Heart right ventricle (tissue), 16 donors: ENCODE measurements around the gene PHLDB1. TPM values are rescaled to one million over a fixed set of nuclear protein-coding genes. Genes with fewer than 3 reads are reported as not detected.

Experiments
- ATAC-seq, 8 donors: fragments of 200-7000 bp; cut with Tn5 transposase; one replicate each; pipeline ENCODE4 v1.9.1; 2020; ENCODE audit warnings: mild to moderate bottlenecking in 8 of 8, moderate library complexity in 8 of 8, moderate number of reproducible peaks in 1 of 8
- DNase-seq, 2 donors: peaks; one replicate each; pipeline ENCODE4 v3.0.0-alpha.2; 2020
- H3K27ac ChIP-seq, 10 donors: fragments of 200-600 bp; sonication (generic) in 2 of 10; one replicate each; pipeline versions ENCODE4 v1.5.0 to v1.8.0; 2020 to 2022; ENCODE audit warnings: mild to moderate bottlenecking in 3 of 10
- H3K27me3 ChIP-seq, 7 donors: fragments of 200-600 bp; one replicate each; pipeline ENCODE4 v1.8.0; 2021 to 2022; ENCODE audit warnings: mild to moderate bottlenecking in 2 of 7
- H3K36me3 ChIP-seq, 9 donors: fragments of 200-600 bp; sonication (generic) in 1 of 9; one replicate each; pipeline versions ENCODE4 v1.5.0 to v1.8.0; 2020 to 2022; ENCODE audit warnings: mild to moderate bottlenecking in 2 of 9
- H3K4me1 ChIP-seq, 9 donors: fragments of 200-600 bp; sonication (generic) in 1 of 9; one replicate each; pipeline versions ENCODE4 v1.5.0 to v1.8.0; 2020 to 2022; ENCODE audit warnings: mild to moderate bottlenecking in 4 of 9
- H3K4me3 ChIP-seq, 10 donors: fragments of 200-600 bp; sonication (generic) in 2 of 10; one replicate each; pipeline versions ENCODE4 v1.5.0 to v1.8.0; 2020 to 2022; ENCODE audit warnings: mild to moderate bottlenecking in 7 of 10, moderate library complexity in 2 of 10
- H3K9me3 ChIP-seq, 11 donors: fragments of 200-600 bp in 10 of 11; sonication (generic) in 2 of 11; one replicate each; pipeline versions ENCODE4 v1.5.0 to v1.8.0; 2013 to 2022; ENCODE audit warnings: mild to moderate bottlenecking in 2 of 11, control low read depth in 1 of 11, moderate library complexity in 1 of 11
- WGBS, 2 donors: extraction: QIAGEN DNeasy Blood & Tissue Kit; methylation state at CpG; one replicate each; pipeline ENCODE4 v1.1.7; 2013; ENCODE audit warnings: inconsistent platforms in 1 of 2; 5-methylcytosine and 5-hydroxymethylcytosine counted together
- intact Hi-C, 10 donors: fragments of 100-400 bp; cut with DNase I; formaldehyde crosslinking; loops; one replicate each; pipeline versions ENCODE4 v1.11.1 to v1.14.2; 2022
- polyA plus RNA-seq, 2 donors: library from polyadenylated mRNA; stranded (reverse); fragments of 200-250 nt; gene quantifications; one replicate each; pipeline ENCODE4 v1.2.3, GENCODE V29; 2013
- total RNA-seq, 10 donors: library from RNA; stranded (reverse); fragmentation: NEBNext Ultra II Directional in 3 of 10; extraction: Animal tissue kit (Norgen Biotek cat#: 25700) in 3 of 10; gene quantifications; one replicate each; pipeline versions ENCODE4 v1.2.1 to v1.2.4, GENCODE V29; 2021 to 2023
- TF ChIP-seq, protein P1 (sequence below), 9 donors: fragments of 200-600 bp; sonication (generic) in 2 of 9; IDR thresholded peaks; one replicate each; pipeline versions ENCODE4 v1.5.0 to v1.8.0; 2021 to 2022; ENCODE audit warnings: antibody characterized with exemption in 9 of 9, mild to moderate bottlenecking in 5 of 9, moderate library complexity in 1 of 9
- donor health status: Arrhythmogenic right ventricular cardiomyopathy.
- donor health status: ischemic (EF 13 %, LVEDD 7.1; RV severe dilation, severe dysfunction).
- donor health status: healthy with polysubstance abuse.
- donor health status: DM: no; HTN: yes; CAD: no.
- donor health status: DM: no; HTN: no; CAD: no.
- donor health status: ischemic (EF 25% LVEDD 6.9; RV normal size, moderate dysfunction).
- donor health status: ischemic (EF 25% LVEDD 5.7; RV mildly dilated, moderate dysfunction).
- donor health status: healthy.
- donor health status: DM: yes; HTN: yes; CAD: no.
- donor health status: Ischemic cardiomyopathy.
- donor health status: ischemic (EF 35%, LVEDD 5.7; RV mildly dilated, moderate dysfunction).
- donor health status: nonischemic (EF 11% LVEDD 7.7; RV severe dilation, severe dysfunction).
- donor health status: DM: yes; HTN: yes; CAD: no.
- donor health status: PGD.
- donor health status: ischemic (EF 29% LVEDD 5.4; RV normal size, mild dysfunction).
- donor health status: nonischemic (EF 23%, LVEDD 6.1; RV moderate dilation, normal function).

The PHLDB1 gene
- total and polyA plus RNA-seq, 12 donors = 74.9 to 259 (median 114) TPM

DNA sequence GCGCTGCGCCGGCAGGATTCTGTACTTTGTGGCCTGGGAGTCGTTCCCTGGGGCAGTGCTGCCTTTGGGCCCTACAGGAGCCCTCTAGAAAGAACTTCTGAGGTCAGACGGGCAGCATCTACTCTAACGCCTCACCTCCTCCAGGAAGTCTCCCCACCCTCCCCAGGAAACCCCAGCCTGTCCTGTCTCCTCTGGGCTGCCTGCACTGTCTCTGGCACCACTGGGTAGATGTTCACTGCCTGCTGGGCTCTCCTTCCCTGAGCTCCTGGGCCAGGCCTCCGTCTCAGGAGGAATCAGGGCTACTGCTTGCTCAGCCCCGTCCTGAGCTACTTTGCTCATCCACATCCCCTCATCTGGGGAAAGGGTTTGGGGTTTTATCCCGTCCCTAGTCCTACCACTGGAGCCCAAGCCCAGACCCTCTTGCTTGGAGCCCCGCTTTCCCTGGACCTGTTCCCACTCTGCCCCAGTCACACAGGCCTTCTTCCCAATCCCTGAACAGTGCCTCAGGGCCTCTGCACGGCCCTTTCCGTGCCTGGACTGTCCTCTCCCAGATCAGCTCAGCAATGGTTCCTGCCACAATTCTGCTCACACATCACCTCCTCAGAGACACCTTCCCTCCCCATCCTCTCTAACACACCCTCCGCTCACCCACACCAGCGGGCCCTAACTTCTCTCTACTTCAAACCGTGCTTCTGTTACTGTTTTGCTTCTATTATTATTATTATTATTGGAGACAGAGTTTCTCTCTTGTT lies 83.3 kb downstream of the PHLDB1 start:
- H3K4me3 ChIP-seq = peak overlapping the region in 7 of 10 donors; percentile 31 to 55 (median 52)

DNA sequence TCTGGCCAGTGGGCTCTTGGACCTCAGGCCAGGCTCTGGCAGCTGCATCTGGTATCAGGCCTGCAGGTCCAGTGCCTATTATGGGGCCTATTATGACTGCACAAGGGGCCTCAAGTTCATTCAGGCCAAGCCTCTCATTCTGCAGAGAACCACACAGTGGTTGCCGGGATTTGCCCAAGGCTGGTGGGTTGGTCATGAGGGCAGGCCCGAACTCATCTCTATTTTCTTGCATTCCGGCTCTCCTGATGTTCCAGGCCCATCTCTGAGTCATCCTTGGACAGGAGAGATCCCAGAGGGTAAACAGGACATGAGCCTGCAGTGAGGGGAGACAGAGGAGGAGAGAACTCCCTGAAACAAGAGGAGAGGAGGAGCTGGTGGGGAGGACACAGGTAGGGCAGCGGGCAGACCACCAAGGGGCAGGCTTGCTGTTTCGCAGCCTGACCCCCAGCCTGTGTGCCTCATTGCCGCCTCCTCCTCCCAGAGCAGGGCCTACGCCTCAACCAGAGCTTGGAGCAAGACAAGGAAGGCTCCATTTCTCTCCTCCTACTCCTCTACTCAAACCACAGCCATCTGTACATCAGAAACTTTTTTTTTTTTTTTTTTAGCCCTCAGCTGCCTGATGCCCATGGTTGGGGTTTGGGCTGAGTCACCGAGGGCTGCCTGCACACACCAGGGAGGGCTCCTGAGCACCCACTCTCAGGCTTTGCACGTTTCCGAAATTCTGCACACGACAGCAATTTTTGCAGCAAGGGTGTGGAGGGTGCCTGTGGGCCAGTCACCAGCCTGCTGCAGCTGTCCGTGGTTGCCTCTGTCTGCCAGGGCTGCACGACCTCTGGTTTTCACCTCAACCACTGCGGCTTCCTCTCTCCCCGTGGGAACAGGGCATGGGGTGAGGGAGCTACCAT lies 84.8 kb downstream of the PHLDB1 start:
- no peaks in the 10 kb centered on the region for H3K9me3 ChIP-seq
- ATAC-seq = no peak
- no peaks in the 10 kb centered on the region for H3K27me3 ChIP-seq
- 81 to 82% methylated on average over 15 of the region's 15 CpGs for WGBS, 2 donors
- H3K36me3 ChIP-seq = no peaks in the 10 kb centered on the region
- DNase-seq = no peak
- H3K4me1 ChIP-seq = peaks cover 0 to 32% (median 8%) of the 10 kb centered on the region in 9 donors
- no peak overlapping the region for H3K27ac ChIP-seq
- TF ChIP-seq, protein P1, sequence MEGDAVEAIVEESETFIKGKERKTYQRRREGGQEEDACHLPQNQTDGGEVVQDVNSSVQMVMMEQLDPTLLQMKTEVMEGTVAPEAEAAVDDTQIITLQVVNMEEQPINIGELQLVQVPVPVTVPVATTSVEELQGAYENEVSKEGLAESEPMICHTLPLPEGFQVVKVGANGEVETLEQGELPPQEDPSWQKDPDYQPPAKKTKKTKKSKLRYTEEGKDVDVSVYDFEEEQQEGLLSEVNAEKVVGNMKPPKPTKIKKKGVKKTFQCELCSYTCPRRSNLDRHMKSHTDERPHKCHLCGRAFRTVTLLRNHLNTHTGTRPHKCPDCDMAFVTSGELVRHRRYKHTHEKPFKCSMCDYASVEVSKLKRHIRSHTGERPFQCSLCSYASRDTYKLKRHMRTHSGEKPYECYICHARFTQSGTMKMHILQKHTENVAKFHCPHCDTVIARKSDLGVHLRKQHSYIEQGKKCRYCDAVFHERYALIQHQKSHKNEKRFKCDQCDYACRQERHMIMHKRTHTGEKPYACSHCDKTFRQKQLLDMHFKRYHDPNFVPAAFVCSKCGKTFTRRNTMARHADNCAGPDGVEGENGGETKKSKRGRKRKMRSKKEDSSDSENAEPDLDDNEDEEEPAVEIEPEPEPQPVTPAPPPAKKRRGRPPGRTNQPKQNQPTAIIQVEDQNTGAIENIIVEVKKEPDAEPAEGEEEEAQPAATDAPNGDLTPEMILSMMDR (IDR thresholded peaks at IDR 0.05) = no peak
- no peak overlapping the region for H3K4me3 ChIP-seq
- intact Hi-C loops = loop anchor here in 9 of 10 donors (2.0 to 10.0 kb wide), 10 partner anchors 90 to 265 kb away; partner anchors contain the start of genes UPK2 (in 6 of the 9) and DDX6 (in 2 of the 9)

More for the DNA sequence above, 83.3 kb downstream of the PHLDB1 start:
- WGBS, 2 donors = 82 to 85% methylated on average over 15 of the region's 15 CpGs
- TF ChIP-seq, protein P1 (IDR thresholded peaks at IDR 0.05) = no peak
- H3K4me1 ChIP-seq = peaks cover 0 to 31% (median 8%) of the 10 kb centered on the region in 9 donors
- peak overlapping the region in 8 of 10 donors; percentile 14 to 81 (median 76) for H3K27ac ChIP-seq
- DNase-seq = no peak
- H3K9me3 ChIP-seq = no peaks in the 10 kb centered on the region
- H3K36me3 ChIP-seq = no peaks in the 10 kb centered on the region
- no peaks in the 10 kb centered on the region for H3K27me3 ChIP-seq
- intact Hi-C loops = loop anchor here (1.0 to 10.0 kb wide), 13 partner anchors 92 to 267 kb away; partner anchors contain the start of genes UPK2 (in 8 of the 10) and DDX6 (in 2 of the 10)
- ATAC-seq = peak in 1 of 8 donors; percentile 3

DNA sequence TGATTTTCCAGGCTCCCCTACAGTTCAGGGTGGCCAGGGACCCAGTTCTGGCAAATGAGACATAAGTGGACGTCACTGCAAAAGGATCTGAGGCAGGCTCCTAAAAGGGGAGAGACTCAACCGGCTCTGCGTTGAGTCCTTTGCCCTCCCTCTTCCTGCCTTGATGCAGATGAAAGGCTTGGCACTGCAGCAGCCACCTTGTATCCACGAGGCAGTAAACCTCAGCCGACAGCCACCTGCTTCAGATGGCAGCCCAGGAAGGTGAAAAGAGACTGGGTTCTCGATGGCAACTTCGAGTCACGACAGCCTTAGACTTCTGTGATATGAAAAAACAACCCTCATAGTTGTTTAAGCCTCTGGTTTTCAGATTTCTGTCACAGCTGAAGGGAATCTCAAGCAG lies 86.8 kb downstream of the PHLDB1 start:
- intact Hi-C loops = loop anchor here in 9 of 10 donors (5.0 to 10.0 kb wide), 7 partner anchors 88 to 263 kb away; partner anchors contain the start of genes UPK2 (in 5 of the 9) and DDX6 (in 1 of the 9)
- no peak overlapping the region for H3K27ac ChIP-seq
- H3K4me1 ChIP-seq = peaks cover 0 to 32% (median 8%) of the 10 kb centered on the region in 9 donors
- ATAC-seq = no peak
- DNase-seq = no peak
- H3K9me3 ChIP-seq = no peaks in the 10 kb centered on the region
- TF ChIP-seq, protein P1 (IDR thresholded peaks at IDR 0.05) = no peak
- H3K4me3 ChIP-seq = no peak overlapping the region
- no peaks in the 10 kb centered on the region for H3K36me3 ChIP-seq
- no peaks in the 10 kb centered on the region for H3K27me3 ChIP-seq
- 86 to 90% methylated on average over 8 of the region's 8 CpGs for WGBS, 2 donors

DNA sequence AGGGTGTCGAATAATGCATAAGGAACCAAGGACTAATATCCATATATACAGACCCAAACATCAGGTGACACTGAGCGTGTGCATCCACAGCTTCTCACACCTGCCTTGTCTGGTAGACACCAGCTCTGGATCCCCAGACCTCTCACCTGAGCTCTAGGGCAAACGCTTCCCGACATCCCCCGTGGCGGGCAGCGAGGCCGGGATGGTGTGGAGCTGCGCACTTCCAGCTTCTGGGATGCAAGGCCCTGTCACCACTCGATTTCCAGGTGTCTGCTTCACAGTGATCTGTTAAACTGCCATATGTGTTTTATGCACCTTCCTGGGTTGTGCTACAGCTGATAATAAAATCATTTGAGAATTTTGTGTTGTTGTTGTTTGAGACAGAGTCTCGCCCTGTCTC lies 87.4 kb downstream of the PHLDB1 start:
- TF ChIP-seq, protein P1 (IDR thresholded peaks at IDR 0.05) = no peak
- no peak overlapping the region for H3K27ac ChIP-seq
- ATAC-seq (no peak), DNase-seq (no peak)
- no peak overlapping the region for H3K4me3 ChIP-seq
- intact Hi-C loops = loop anchor here in 9 of 10 donors (5.0 to 10.0 kb wide), 7 partner anchors 88 to 263 kb away; partner anchors contain the start of genes UPK2 (in 5 of the 9) and DDX6 (in 1 of the 9)
- WGBS, 2 donors = 85 to 86% methylated on average over 11 of the region's 11 CpGs
- peaks cover 0 to 33% (median 2%) of the 10 kb centered on the region in 9 donors for H3K4me1 ChIP-seq
- no peaks in the 10 kb centered on the region for H3K27me3 ChIP-seq
- no peaks in the 10 kb centered on the region for H3K9me3 ChIP-seq
- no peaks in the 10 kb centered on the region for H3K36me3 ChIP-seq
